DMS53 treated with DMSO at 0.1 percent for 48 hours (cell line): ENCODE measurements around the gene ZC3H8.

ENCODE experiments used
- DNase-seq: peaks from one replicate; lab custom pipeline; 2025; ENCODE audit not compliant: unreplicated experiment; lab: John Stamatoyannopoulos, UW

The ZC3H8 gene

DNA sequence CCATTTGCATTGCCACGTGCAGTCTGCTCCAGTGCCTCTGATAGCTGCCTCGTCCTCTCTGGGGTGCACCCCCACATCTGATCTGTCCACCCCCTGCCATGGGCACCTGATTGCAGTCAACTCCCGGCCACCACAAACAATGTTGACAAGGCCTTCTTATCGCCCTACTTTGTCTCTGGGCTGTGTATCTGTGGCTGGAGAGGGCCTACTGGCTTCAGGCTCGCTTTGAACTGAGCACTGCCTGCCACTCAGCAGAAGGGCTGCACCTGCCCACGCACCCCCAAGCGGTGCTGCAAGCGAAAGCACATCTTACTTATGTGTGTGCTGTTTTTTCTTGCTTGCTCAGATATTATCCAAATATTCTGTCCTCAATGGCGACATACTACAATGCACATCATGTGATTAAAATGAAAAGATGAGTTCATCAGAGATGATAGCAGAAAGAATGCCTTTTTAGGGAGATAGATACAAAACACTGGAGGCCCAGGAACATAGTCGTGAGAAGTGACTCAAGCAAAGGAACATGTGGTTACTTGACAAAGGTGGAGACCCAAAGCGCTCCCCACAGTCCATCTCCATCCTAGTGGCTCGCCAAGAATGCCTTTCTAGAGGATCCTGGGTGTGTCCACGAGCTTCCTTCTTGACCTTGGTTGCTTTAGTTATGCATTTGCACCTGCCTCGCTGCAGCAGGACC is 87.9 kb downstream of the ZC3H8 start:
- no peak for DNase-seq

GRCh38 chr2:112165296-112165695 is 89.5 kb downstream of the ZC3H8 start:
- no peak for DNase-seq

- no peak for DNase-seq
These were observed 90.0 kb downstream of the ZC3H8 start for GRCh38 chr2:112164876-112165275.

DNA sequence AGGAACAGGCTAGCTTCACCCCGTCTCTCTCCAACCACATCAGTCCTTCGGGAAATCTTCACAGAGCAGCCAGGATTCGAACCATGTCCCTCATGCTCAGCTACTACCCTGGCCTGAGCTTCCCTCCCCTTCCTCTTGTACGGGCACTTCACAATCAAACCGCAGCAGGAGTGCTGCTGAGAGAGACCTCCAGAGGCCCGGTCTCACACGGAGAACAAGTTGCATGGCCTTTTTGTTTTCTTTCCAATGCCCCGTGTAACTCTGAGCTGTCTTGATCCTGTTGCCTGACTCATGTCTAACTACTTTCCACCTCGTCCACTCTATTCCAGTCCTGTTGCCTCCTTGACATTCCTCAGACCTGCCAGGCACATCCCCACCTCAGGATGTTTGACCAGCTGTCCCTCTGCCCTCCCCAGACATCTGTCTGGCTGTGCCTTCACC is 91.3 kb downstream of the ZC3H8 start:
- peak; percentile 92 for DNase-seq

- no peak for DNase-seq
These were observed 91.9 kb downstream of the ZC3H8 start for GRCh38 chr2:112162956-112163355.

- no peak for DNase-seq
These were observed 92.5 kb downstream of the ZC3H8 start for GRCh38 chr2:112162341-112162740.
